ENCODE data around the gene SCGB1D4. TPM values are rescaled to one million over a fixed set of nuclear protein-coding genes. Genes with fewer than 3 reads are reported as not detected.

SCGB1D4 gene
- polyA plus RNA-seq, 2 of the 4 experiments (the other 2 are of a cell fraction) = not detected

DNA sequence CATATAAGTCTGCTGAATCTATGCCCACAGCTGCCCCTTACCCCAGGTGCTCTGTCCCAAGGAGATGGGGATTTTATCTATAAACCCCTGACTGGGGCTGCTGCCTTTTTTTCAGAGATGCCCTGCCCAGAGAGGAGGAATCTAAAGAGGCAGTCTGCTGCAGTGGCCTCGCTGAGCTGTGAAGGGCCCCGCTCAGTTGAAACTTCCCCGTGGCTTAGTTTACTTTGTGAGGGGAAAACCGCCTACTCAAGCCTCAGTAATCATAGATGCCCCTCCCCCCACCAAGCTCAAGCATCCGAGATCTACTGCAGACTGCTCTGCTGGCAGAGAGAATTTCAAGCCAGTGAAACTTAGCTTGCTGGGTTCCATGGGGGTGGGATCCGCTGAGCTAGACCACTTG lies 7.4 kb upstream of the SCGB1D4 start (continued):
- TF ChIP-seq CHD2 (IDR thresholded peaks at IDR 0.05; ENCODE audit: low read length, partially characterized antibody) (no peak), EHMT2 (IDR thresholded peaks at IDR 0.05; ENCODE audit: low read depth) (no peak), HOXB13 (CRISPR knock-in tag; IDR thresholded peaks at IDR 0.05; ENCODE audit: low read depth) (no peak), MAFK (IDR thresholded peaks at IDR 0.05; ENCODE audit: partially characterized antibody) (no peak)

DNA sequence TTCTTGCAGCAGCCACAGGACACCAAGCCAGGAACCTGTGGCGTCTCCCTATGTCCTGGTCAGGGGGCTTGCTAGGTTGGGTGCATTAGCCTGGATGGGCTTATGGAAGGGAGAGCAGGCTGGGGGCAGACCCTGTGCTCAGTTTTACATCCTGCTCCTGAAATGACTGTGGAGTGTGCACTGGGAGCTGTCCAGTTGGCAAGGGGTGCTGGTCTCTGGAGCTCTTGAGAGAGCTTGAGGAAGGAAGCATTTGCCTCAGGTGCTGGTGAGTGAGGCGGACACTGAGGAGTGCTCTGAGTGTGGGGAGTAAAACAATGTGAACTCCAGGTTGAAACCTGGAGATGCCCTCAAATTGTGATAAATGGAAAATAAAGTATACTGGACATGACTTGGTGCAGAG lies 3.4 kb downstream of the SCGB1D4 start:
- FAIRE-seq = no peak
- peak in 1 of 2 experiments; percentile 17 for DNase-seq (ENCODE audit: low read depth in 1 of 2, low spot score in 1 of 2)
- Histone ChIP-seq H3K4me2 (no peak overlapping the region), H3K4me1 (no peaks in the 10 kb centered on the region), H3K27ac (no peak overlapping the region), H3K9me3 (no peaks in the 10 kb centered on the region), H3K4me3 (no peak overlapping the region)
- no peak for TF ChIP-seq ESRRA (IDR thresholded peaks at IDR 0.05; ENCODE audit: borderline replicate concordance, low read length)
- TF ChIP-seq, protein P1, sequence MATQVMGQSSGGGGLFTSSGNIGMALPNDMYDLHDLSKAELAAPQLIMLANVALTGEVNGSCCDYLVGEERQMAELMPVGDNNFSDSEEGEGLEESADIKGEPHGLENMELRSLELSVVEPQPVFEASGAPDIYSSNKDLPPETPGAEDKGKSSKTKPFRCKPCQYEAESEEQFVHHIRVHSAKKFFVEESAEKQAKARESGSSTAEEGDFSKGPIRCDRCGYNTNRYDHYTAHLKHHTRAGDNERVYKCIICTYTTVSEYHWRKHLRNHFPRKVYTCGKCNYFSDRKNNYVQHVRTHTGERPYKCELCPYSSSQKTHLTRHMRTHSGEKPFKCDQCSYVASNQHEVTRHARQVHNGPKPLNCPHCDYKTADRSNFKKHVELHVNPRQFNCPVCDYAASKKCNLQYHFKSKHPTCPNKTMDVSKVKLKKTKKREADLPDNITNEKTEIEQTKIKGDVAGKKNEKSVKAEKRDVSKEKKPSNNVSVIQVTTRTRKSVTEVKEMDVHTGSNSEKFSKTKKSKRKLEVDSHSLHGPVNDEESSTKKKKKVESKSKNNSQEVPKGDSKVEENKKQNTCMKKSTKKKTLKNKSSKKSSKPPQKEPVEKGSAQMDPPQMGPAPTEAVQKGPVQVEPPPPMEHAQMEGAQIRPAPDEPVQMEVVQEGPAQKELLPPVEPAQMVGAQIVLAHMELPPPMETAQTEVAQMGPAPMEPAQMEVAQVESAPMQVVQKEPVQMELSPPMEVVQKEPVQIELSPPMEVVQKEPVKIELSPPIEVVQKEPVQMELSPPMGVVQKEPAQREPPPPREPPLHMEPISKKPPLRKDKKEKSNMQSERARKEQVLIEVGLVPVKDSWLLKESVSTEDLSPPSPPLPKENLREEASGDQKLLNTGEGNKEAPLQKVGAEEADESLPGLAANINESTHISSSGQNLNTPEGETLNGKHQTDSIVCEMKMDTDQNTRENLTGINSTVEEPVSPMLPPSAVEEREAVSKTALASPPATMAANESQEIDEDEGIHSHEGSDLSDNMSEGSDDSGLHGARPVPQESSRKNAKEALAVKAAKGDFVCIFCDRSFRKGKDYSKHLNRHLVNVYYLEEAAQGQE (IDR thresholded peaks at IDR 0.05) = peak; percentile 87
- ATAC-seq = peak; percentile 64 to 87
- ChIA-PET CTCF (interaction anchor here (1.3 kb wide), 1 partner anchor 15 kb away, joined by 5 read pairs; no protein-coding TSS in a partner anchor), POLR2A (no interaction called here)
- 3% methylated on average over 2 of the region's 2 CpGs for WGBS (ENCODE audit: missing lambda C conversion rate)

DNA sequence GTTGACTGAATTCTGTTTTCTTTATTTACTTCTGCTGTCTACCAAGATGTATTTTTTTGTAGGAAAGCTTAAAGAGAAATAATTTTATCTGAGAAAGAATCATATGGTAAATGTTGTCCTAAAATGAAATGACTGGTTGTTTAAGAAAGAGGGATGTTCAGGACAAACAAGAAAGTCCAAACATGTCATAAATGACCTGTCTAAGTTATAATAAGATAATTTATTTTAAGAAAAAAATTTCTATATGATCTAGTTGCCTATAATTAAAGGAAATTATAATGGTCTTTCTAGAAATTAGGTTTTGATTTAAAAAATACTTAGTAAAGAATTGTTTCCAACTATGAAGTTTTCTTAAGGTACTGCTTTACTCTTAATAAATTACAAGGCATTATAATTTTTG lies 18.4 kb downstream of the SCGB1D4 start:
- POLR2A ChIA-PET = no interaction called here
- ATAC-seq (no peak), DNase-seq (ENCODE audit: low read depth in 1 of 2, low spot score in 1 of 2) (no peak), FAIRE-seq (peak; percentile 84)
- Histone ChIP-seq H3K4me3 (no peak overlapping the region), H3K4me2 (no peak overlapping the region), H3K9me3 (peaks cover 12% of the 10 kb centered on the region; the same call in 2 of the 3 replicates), H3K27ac (no peak overlapping the region), H3K4me1 (no peaks in the 10 kb centered on the region)
- CTCF ChIA-PET = no interaction called here
- TF ChIP-seq MAZ (IDR thresholded peaks at IDR 0.05; ENCODE audit: borderline replicate concordance, low read depth, low read length) = no peak
- TF ChIP-seq CEBPB (IDR thresholded peaks at IDR 0.05) = no peak
- no peak for TF ChIP-seq HOXB5 (CRISPR knock-in tag; IDR thresholded peaks at IDR 0.05)
- TF ChIP-seq TP53 (CRISPR knock-in tag; IDR thresholded peaks at IDR 0.05) = no peak
- no peak for TF ChIP-seq HDAC2 (IDR thresholded peaks at IDR 0.05)
- TF ChIP-seq CHD2 (IDR thresholded peaks at IDR 0.05; ENCODE audit: low read length, partially characterized antibody) = no peak
- TF ChIP-seq ZFP36 (IDR thresholded peaks at IDR 0.05; ENCODE audit: borderline replicate concordance, partially characterized antibody) = peak; percentile 29

DNA sequence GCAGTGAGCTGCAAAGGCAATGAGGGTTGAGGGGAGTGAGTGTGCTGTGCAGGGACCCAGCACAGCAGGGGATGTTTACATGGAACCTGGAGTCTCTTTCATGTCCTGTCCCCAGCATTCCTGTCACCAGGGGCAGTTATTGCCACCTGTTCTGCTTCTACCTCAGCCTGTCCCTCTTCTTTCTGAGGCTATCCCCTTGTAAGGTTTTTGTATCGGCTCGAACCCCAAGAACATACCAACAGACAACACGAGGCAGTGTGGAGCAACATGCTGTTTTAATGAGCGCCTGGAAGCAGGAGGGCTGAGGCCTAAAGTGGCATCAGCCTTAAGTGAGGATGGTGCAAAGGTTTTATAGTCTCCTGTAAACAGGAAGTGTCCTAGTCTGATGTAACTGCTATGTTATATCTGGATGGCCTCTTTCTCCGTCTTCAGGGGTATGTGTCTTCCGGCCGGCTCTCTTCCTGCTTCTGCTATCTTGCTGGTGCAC lies 25.0 kb downstream of the SCGB1D4 start:
- Histone ChIP-seq H3K4me3 (no peak overlapping the region), H3K27ac (no peak overlapping the region), H3K9me3 (no peaks in the 10 kb centered on the region), H3K4me2 (no peak overlapping the region), H3K4me1 (no peaks in the 10 kb centered on the region)
- DNase-seq (ENCODE audit: low read depth in 1 of 2, low spot score in 1 of 2) (no peak), ATAC-seq (no peak), FAIRE-seq (no peak)
- CTCF ChIA-PET = no interaction called here
- 62% methylated on average over 7 of the region's 7 CpGs for WGBS (ENCODE audit: missing lambda C conversion rate)
- TF ChIP-seq, protein P2, sequence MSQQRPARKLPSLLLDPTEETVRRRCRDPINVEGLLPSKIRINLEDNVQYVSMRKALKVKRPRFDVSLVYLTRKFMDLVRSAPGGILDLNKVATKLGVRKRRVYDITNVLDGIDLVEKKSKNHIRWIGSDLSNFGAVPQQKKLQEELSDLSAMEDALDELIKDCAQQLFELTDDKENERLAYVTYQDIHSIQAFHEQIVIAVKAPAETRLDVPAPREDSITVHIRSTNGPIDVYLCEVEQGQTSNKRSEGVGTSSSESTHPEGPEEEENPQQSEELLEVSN (IDR thresholded peaks at IDR 0.05; ENCODE audit: borderline replicate concordance, low read depth) = no peak
- TF ChIP-seq MYC (IDR thresholded peaks at IDR 0.05; ENCODE audit: borderline replicate concordance, low read length) (no peak), ZC3H11A (IDR thresholded peaks at IDR 0.05) (no peak)
- POLR2A ChIA-PET = no interaction called here

All from A549 (cell line).